Spleen (tissue), 11 donors: ENCODE results near the gene KRT73. TPM values are rescaled to one million over a fixed set of nuclear protein-coding genes. Genes with fewer than 3 reads are reported as not detected.

ENCODE experiments used
- DNase-seq: peaks from one replicate; pipeline ENCODE4 v3.0.0-alpha.2; 2020
- H3K27ac ChIP-seq, 8 donors: fragments of 200-600 bp; sonication (generic) in 7 of 8; 1 replicate in 4 of 8; 2 replicates in 4 of 8; pipeline versions ENCODE4 v1.5.0 to v1.8.0; 2016 to 2021; ENCODE audit warnings: inconsistent platforms in 4 of 8, mild to moderate bottlenecking in 4 of 8, moderate library complexity in 1 of 8
- H3K27me3 ChIP-seq, 7 donors: fragments of 200-600 bp; sonication (generic) in 6 of 7; replicated peaks in 1 of 7; 1 replicate in 4 of 7; 2 replicates in 3 of 7; pipeline versions ENCODE4 v1.5.0 to v1.8.0; 2016 to 2021; ENCODE audit warnings: inconsistent platforms in 3 of 7, mild to moderate bottlenecking in 1 of 7
- H3K36me3 ChIP-seq, 6 donors: fragments of 200-600 bp; sonication (generic) in 5 of 6; 1 replicate in 4 of 6; 2 replicates in 2 of 6; pipeline versions ENCODE4 v1.5.0 to v1.8.0; 2016 to 2021; ENCODE audit warnings: inconsistent platforms in 2 of 6
- H3K4me1 ChIP-seq, 6 donors: fragments of 200-600 bp; sonication (generic) in 5 of 6; 1 replicate in 3 of 6; 2 replicates in 3 of 6; pipeline versions ENCODE4 v1.5.0 to v1.8.0; 2016 to 2021; ENCODE audit warnings: inconsistent platforms in 3 of 6
- H3K4me3 ChIP-seq, 8 donors: fragments of 200-600 bp; sonication (generic) in 7 of 8; 1 replicate in 4 of 8; 2 replicates in 4 of 8; pipeline versions ENCODE4 v1.5.0 to v1.8.0; 2016 to 2021; ENCODE audit warnings: inconsistent platforms in 4 of 8, mild to moderate bottlenecking in 4 of 8, moderate library complexity in 2 of 8
- H3K9me3 ChIP-seq, 8 donors: fragments of 200-600 bp; sonication (generic) in 7 of 8; 1 replicate in 4 of 8; 2 replicates in 4 of 8; pipeline versions ENCODE4 v1.5.0 to v1.8.0; 2016 to 2021; ENCODE audit warnings: inconsistent platforms in 4 of 8
- CTCF ChIP-seq, 11 experiments: fragments of 200-600 bp in 7 of 11; fragments of 450-650 bp in 4 of 11; sonication (generic) in 4 of 11; IDR thresholded peaks in 8 of 11; conservative IDR thresholded peaks in 3 of 11; 1 replicate in 7 of 11; 2 replicates in 4 of 11; pipeline versions ENCODE4 v1.4.0 to v1.8.0; 2016 to 2021; ENCODE audit warnings: antibody characterized with exemption in 11 of 11, inconsistent platforms in 4 of 11, mild to moderate bottlenecking in 1 of 11
- POLR2A ChIP-seq, 3 donors: fragments of 450-650 bp; IDR thresholded peaks; one replicate each; pipeline ENCODE4 v1.5.1; 2017; ENCODE audit warnings: antibody characterized with exemption in 3 of 3, mild to moderate bottlenecking in 1 of 3
- POLR2AphosphoS5 ChIP-seq, 3 donors: sonication (generic); formaldehyde crosslinking; IDR thresholded peaks; one replicate each; pipeline ENCODE4 v1.5.1; 2017; ENCODE audit warnings: antibody characterized with exemption in 3 of 3
- WGBS, 5 donors: extraction: QIAGEN DNeasy Blood & Tissue Kit in 3 of 5; methylation state at CpG; one replicate each; pipeline versions ENCODE4 v1.1.5 to v1.1.7; 2013 to 2018; 5-methylcytosine and 5-hydroxymethylcytosine counted together
- intact Hi-C: fragments of 100-400 bp; cut with DNase I; formaldehyde crosslinking; loops from one replicate; pipeline ENCODE4 v1.15.0; 2023; ENCODE audit warnings: low total_unique reads
- polyA plus RNA-seq, 3 donors: library from polyadenylated mRNA; stranded (reverse); fragments of 200-250 nt; gene quantifications; one replicate each; pipeline ENCODE4 v1.2.1, GENCODE V29; 2013
- total RNA-seq, 7 donors: library from RNA; depleted of rRNA in 3 of 7; stranded (reverse); fragments of >200 nt in 3 of 7; fragmentation: NEBNext Ultra II Directional in 4 of 7; extraction: Animal tissue kit (Norgen Biotek cat#: 25700) in 4 of 7; gene quantifications; one replicate each; pipeline versions ENCODE4 v1.1.0 to v1.2.1, GENCODE V29; 2016 to 2021
- donor health status: healthy with polysubstance abuse.
- donor health status: DM: no; HTN: no; CAD: no; lungs with moderate emphysema.
- donor health status: DM: no; HTN: no; CAD: no.
- donor health status: Bipolar disorder and iron deficiency.
- donor health status: healthy.
- donor health status: DM: no; HTN: no; CAD: no.
- donor health status: DM: yes; HTN: yes; CAD: no.

Gene KRT73
- total and polyA plus RNA-seq, 10 donors, result 0.04 to 1.4 (median 0.36) TPM

GRCh38 chr12:52575948-52576347 is 42.4 kb downstream of the KRT73 start:
- Histone ChIP-seq H3K36me3 (no peaks in the 10 kb centered on the region), H3K27ac (no peak overlapping the region), H3K9me3 (no peaks in the 10 kb centered on the region), H3K27me3 (peaks cover 0 to 16% (median 0%) of the 10 kb centered on the region in 7 donors), H3K4me1 (no peaks in the 10 kb centered on the region), H3K4me3 (no peak overlapping the region)
- intact Hi-C loops, result no loop called here
- 67 to 88% (median 85%) methylated on average over 3 of the region's 3 CpGs for WGBS, 5 donors
- peak; percentile 32 for DNase-seq
- TF ChIP-seq POLR2AphosphoS5 (IDR thresholded peaks at IDR 0.05), result no peak
- no peak for TF ChIP-seq POLR2A (IDR thresholded peaks at IDR 0.05)
- no peak for TF ChIP-seq CTCF (IDR thresholded peaks at IDR 0.05 in 8 of 11, conservative IDR thresholded peaks at IDR 0.05 in 3 of 11)

GRCh38 chr12:52575256-52575655 is 43.1 kb downstream of the KRT73 start:
- 77 to 96% (median 84%) methylated on average over 5 to 9 of the region's 9 CpGs for WGBS, 5 donors
- peak; percentile 34 for DNase-seq
- H3K4me3 ChIP-seq, result no peak overlapping the region
- no peaks in the 10 kb centered on the region for H3K36me3 ChIP-seq
- H3K27ac ChIP-seq, result no peak overlapping the region
- TF ChIP-seq POLR2AphosphoS5 (IDR thresholded peaks at IDR 0.05), result no peak
- TF ChIP-seq CTCF (IDR thresholded peaks at IDR 0.05 in 8 of 11, conservative IDR thresholded peaks at IDR 0.05 in 3 of 11), result no peak
- TF ChIP-seq POLR2A (IDR thresholded peaks at IDR 0.05), result no peak
- intact Hi-C loops, result no loop called here
- peaks cover 0 to 20% (median 0%) of the 10 kb centered on the region in 7 donors for H3K27me3 ChIP-seq
- H3K9me3 ChIP-seq, result no peaks in the 10 kb centered on the region
- no peaks in the 10 kb centered on the region for H3K4me1 ChIP-seq

GRCh38 chr12:52573743-52574142 is 44.6 kb downstream of the KRT73 start, which contains the start of gene KRT74:
Gene KRT74, minus strand, starts transcription at chr12:52573843. Its CDS starts 66 bp downstream, at chr12:52573777.
- DNase-seq, result peak; percentile 32
- intact Hi-C loops, result no loop called here
- H3K4me1 ChIP-seq, result no peaks in the 10 kb centered on the region
- 84 to 96% (median 94%) methylated on average over 3 of the region's 3 CpGs for WGBS, 5 donors
- H3K27me3 ChIP-seq, result peaks cover 0 to 31% (median 0%) of the 10 kb centered on the region in 7 donors
- H3K36me3 ChIP-seq, result no peaks in the 10 kb centered on the region
- H3K27ac ChIP-seq, result no peak within 1 kb of the TSS
- no peak within 1 kb of the TSS for H3K4me3 ChIP-seq
- H3K9me3 ChIP-seq, result no peaks in the 10 kb centered on the region
- TF ChIP-seq CTCF (IDR thresholded peaks at IDR 0.05 in 8 of 11, conservative IDR thresholded peaks at IDR 0.05 in 3 of 11), result no peak
- no peak for TF ChIP-seq POLR2AphosphoS5 (IDR thresholded peaks at IDR 0.05)
- TF ChIP-seq POLR2A (IDR thresholded peaks at IDR 0.05), result no peak

DNA sequence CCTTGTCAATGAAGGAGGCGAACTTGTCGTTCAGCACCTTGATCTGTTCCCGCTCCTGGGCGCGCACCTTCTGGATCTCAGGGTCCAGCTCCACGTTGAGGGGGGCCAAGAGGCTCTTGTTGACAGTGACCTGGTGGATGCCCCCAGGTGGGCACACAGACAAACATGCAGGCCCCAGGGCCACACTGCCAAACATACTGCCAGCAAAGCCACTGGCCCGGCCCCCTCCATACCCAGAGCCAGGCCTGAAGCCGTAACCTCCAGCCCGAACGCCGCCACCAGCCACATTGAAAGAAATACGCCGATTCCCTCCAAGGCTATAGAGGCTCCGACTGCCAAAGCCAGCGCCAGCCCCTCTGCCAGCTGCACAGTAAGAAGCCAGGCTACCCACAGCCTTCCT is 45.1 kb downstream of the KRT73 start:
- no peaks in the 10 kb centered on the region for H3K9me3 ChIP-seq
- 89 to 96% (median 91%) methylated on average over 10 to 15 of the region's 15 CpGs for WGBS, 5 donors
- H3K4me1 ChIP-seq, result no peaks in the 10 kb centered on the region
- no peaks in the 10 kb centered on the region for H3K36me3 ChIP-seq
- H3K27me3 ChIP-seq, result peaks cover 0 to 31% (median 0%) of the 10 kb centered on the region in 7 donors
- H3K27ac ChIP-seq, result no peak overlapping the region
- TF ChIP-seq POLR2AphosphoS5 (IDR thresholded peaks at IDR 0.05) (no peak), CTCF (IDR thresholded peaks at IDR 0.05 in 8 of 11, conservative IDR thresholded peaks at IDR 0.05 in 3 of 11) (no peak), POLR2A (IDR thresholded peaks at IDR 0.05) (no peak)
- no peak overlapping the region for H3K4me3 ChIP-seq
- DNase-seq, result peak; percentile 64
- intact Hi-C loops, result no loop called here
